CD4-positive, alpha-beta T cell treated with Interleukin-6 at 100 ng/mL for 8 hours (primary cell): ENCODE data around the gene PNMT.
"Not testable (repeated sequence)": the region's sequence is repeated elsewhere in the genome, so short reads cannot be mapped to it uniquely, and the experiment has no call there.

ENCODE experiments used
- DNase-seq: peaks from one replicate; pipeline ENCODE4 v3.0.0-alpha.2; 2020; ENCODE audit warnings: mixed read lengths, low spot score

Gene PNMT

GRCh38 chr17:39687546-39688474 is 19.6 kb downstream of the PNMT start, which contains the start of gene PGAP3:
PGAP3 (minus strand) TSS chr17:39688057; CDS start chr17:39688014, 43 bp downstream.
- DNase-seq, result peak; percentile 76

GRCh38 chr17:39688475-39688835 is 20.2 kb downstream of the PNMT start:
- DNase-seq, result no peak

GRCh38 chr17:39688945-39689344 is 20.7 kb downstream of the PNMT start:
- DNase-seq, result no peak

GRCh38 chr17:39694593-39694992 is 26.3 kb downstream of the PNMT start:
- no peak for DNase-seq

GRCh38 chr17:39695089-39695474 is 26.8 kb downstream of the PNMT start:
- DNase-seq, result no peak

- no peak for DNase-seq
These were observed 28.5 kb downstream of the PNMT start for GRCh38 chr17:39696731-39697130.

GRCh38 chr17:39697961-39698360 is 29.7 kb downstream of the PNMT start:
- DNase-seq, result no peak

GRCh38 chr17:39699157-39699817 is 31.0 kb downstream of the PNMT start:
- DNase-seq, result not testable (repeated sequence)

- no peak for DNase-seq
These were observed 31.5 kb downstream of the PNMT start, which contains the start of gene ERBB2 for GRCh38 chr17:39699818-39700147. ERBB2 (plus strand) TSS chr17:39700064; CDS start chr17:39700239, 175 bp downstream.

GRCh38 chr17:39700148-39700987 is 32.1 kb downstream of the PNMT start:
- no peak for DNase-seq

GRCh38 chr17:39701012-39701783 is 32.9 kb downstream of the PNMT start:
- DNase-seq, result no peak

- no peak for DNase-seq
These were observed 33.6 kb downstream of the PNMT start for GRCh38 chr17:39701784-39702422.

- DNase-seq, result no peak
These were observed 34.9 kb downstream of the PNMT start for GRCh38 chr17:39702901-39703893.

GRCh38 chr17:39703913-39704312 is 35.7 kb downstream of the PNMT start:
- no peak for DNase-seq

- no peak for DNase-seq
These were observed 36.7 kb downstream of the PNMT start for GRCh38 chr17:39704821-39705551.

- DNase-seq, result no peak
These were observed 37.6 kb downstream of the PNMT start for GRCh38 chr17:39705786-39706348.

GRCh38 chr17:39706383-39706782 is 38.1 kb downstream of the PNMT start:
- no peak for DNase-seq

GRCh38 chr17:39706921-39707337 is 38.7 kb downstream of the PNMT start:
- DNase-seq, result peak; percentile 25
